ENCODE data around the gene TRAP1.
"Not testable (repeated sequence)": the region's sequence is repeated elsewhere in the genome, so short reads cannot be mapped to it uniquely, and the experiment has no call there.

TRAP1 gene

GRCh38 chr16:3735541-3735940 is 18.2 kb upstream of the TRAP1 start:
- DNase-seq = no peak

- DNase-seq = no peak
Measured at GRCh38 chr16:3734758-3735221, 17.5 kb upstream of the TRAP1 start.

GRCh38 chr16:3734084-3734757 is 16.9 kb upstream of the TRAP1 start:
- DNase-seq = no peak

GRCh38 chr16:3732171-3732570 is 14.8 kb upstream of the TRAP1 start:
- no peak for DNase-seq

- no peak for DNase-seq
Measured at GRCh38 chr16:3731126-3731935, 14.0 kb upstream of the TRAP1 start.

- no peak for DNase-seq
Measured at GRCh38 chr16:3730161-3731125, 13.1 kb upstream of the TRAP1 start.

GRCh38 chr16:3729161-3730112 is 12.1 kb upstream of the TRAP1 start:
- no peak for DNase-seq

GRCh38 chr16:3728424-3729160 is 11.3 kb upstream of the TRAP1 start:
- DNase-seq = no peak

GRCh38 chr16:3727806-3728381 is 10.6 kb upstream of the TRAP1 start:
- no peak for DNase-seq

- no peak for DNase-seq
Measured at GRCh38 chr16:3726021-3726687, 8.8 kb upstream of the TRAP1 start.

GRCh38 chr16:3725276-3725675 is 8.0 kb upstream of the TRAP1 start:
- DNase-seq = no peak

GRCh38 chr16:3722508-3722907 is 5.2 kb upstream of the TRAP1 start:
- DNase-seq = no peak

GRCh38 chr16:3720418-3720817 is 3.1 kb upstream of the TRAP1 start:
- no peak for DNase-seq

- DNase-seq = no peak
Measured at GRCh38 chr16:3718628-3719027, 1.3 kb upstream of the TRAP1 start.

- no peak for DNase-seq
Measured at GRCh38 chr16:3718019-3718391, 681 bp upstream of the TRAP1 start.

GRCh38 chr16:3716831-3717234 is 491 bp downstream of the TRAP1 start:
- peak; percentile 34 to 52 for DNase-seq

- DNase-seq = no peak
Measured at GRCh38 chr16:3715430-3715829, 1.9 kb downstream of the TRAP1 start.

GRCh38 chr16:3714378-3714777 is 2.9 kb downstream of the TRAP1 start:
- DNase-seq = not testable (repeated sequence)

GRCh38 chr16:3713587-3714242 is 3.6 kb downstream of the TRAP1 start:
- no peak for DNase-seq
